H1 (cell line): Measurements from ENCODE around the gene PRDM15. TPM values are rescaled to one million over a fixed set of nuclear protein-coding genes. Genes with fewer than 3 reads are reported as not detected.

Experiments
- CTCF ChIA-PET: fragments of 300-600 bp; sonication (Branson Sonifier 250); formaldehyde crosslinking; loops from one replicate; lab custom pipeline; 2021; ENCODE audit not compliant: partially characterized antibody; lab: Charles Lee
- POLR2A ChIA-PET: fragments of 300-600 bp; sonication (Branson Sonifier 250); formaldehyde crosslinking; loops from one replicate; lab custom pipeline; 2021; ENCODE audit warnings: inconsistent platforms; ENCODE audit not compliant: partially characterized antibody; lab: Charles Lee
- DNase-seq, 2 experiments: peaks; one replicate each; pipeline versions ENCODE4 v3.0.0 to v3.0.0-alpha.2; 2010 to 2022; ENCODE audit warnings: low spot score in 2 of 2, low read depth in 1 of 2, mixed read lengths in 1 of 2
- FAIRE-seq: peaks from 2 replicates; lab custom pipeline; 2011; peaks lifted over from hg19 to GRCh38; lab: Jason Lieb, UNC
- H2AFZ ChIP-seq: 2 replicates; pipeline ENCODE4 v1.8.1; 2012; ENCODE audit warnings: low read length, inconsistent platforms
- H2AK5ac ChIP-seq: 2 replicates; pipeline ENCODE4 v1.6.1; 2013; ENCODE audit warnings: low read depth, low read length
- H2BK120ac ChIP-seq: replicated peaks from 2 replicates; pipeline ENCODE3; 2013; ENCODE audit warnings: low read depth, low read length, inconsistent platforms
- H2BK12ac ChIP-seq: 2 replicates; pipeline ENCODE4 v1.6.1; 2013; ENCODE audit warnings: low read depth, low read length
- H2BK15ac ChIP-seq: 2 replicates; pipeline ENCODE4 v1.6.1; 2013; ENCODE audit warnings: low read length
- H2BK20ac ChIP-seq: 2 replicates; pipeline ENCODE4 v1.6.1; 2013; ENCODE audit warnings: low read length
- H2BK5ac ChIP-seq: 2 replicates; pipeline ENCODE4 v1.6.1; 2013; ENCODE audit warnings: low read depth, low read length
- H3K14ac ChIP-seq: 2 replicates; pipeline ENCODE4 v1.6.1; 2013; ENCODE audit warnings: inconsistent platforms; ENCODE audit not compliant: insufficient read length
- H3K18ac ChIP-seq: 2 replicates; pipeline ENCODE4 v1.6.1; 2013; ENCODE audit warnings: low read length; ENCODE audit errors: extremely low read depth
- H3K23ac ChIP-seq: 2 replicates; pipeline ENCODE4 v1.6.1; 2013; ENCODE audit warnings: inconsistent platforms; ENCODE audit not compliant: insufficient read length
- H3K23me2 ChIP-seq: 2 replicates; pipeline ENCODE4 v1.6.1; 2013; ENCODE audit warnings: low read depth, low read length
- H3K27ac ChIP-seq: 2 replicates; pipeline ENCODE4 v1.6.1; 2011; ENCODE audit warnings: low read depth, low read length, inconsistent platforms
- H3K27me3 ChIP-seq, 4 experiments: replicated peaks in 1 of 4; 1 replicate in 1 of 4; 2 replicates in 3 of 4; pipeline versions ENCODE4 v1.6.1 to v1.8.1; 2011 to 2013; ENCODE audit warnings: low read length in 3 of 4, mild to moderate bottlenecking in 3 of 4, inconsistent platforms in 2 of 4, mixed read lengths in 2 of 4, moderate library complexity in 1 of 4; ENCODE audit not compliant: control insufficient read depth in 3 of 4, insufficient read depth in 3 of 4; ENCODE audit errors: extremely low read depth in 1 of 4
- H3K36me3 ChIP-seq, 4 experiments: 2 replicates each; pipeline versions ENCODE4 v1.6.1 to v1.8.1; 2011 to 2013; ENCODE audit warnings: mild to moderate bottlenecking in 4 of 4, low read length in 3 of 4, moderate library complexity in 2 of 4, control low read depth in 1 of 4, inconsistent platforms in 1 of 4; ENCODE audit not compliant: insufficient read depth in 4 of 4, control insufficient read depth in 2 of 4
- H3K4ac ChIP-seq: replicated peaks from 2 replicates; pipeline ENCODE3; 2013; ENCODE audit warnings: low read length, low read depth, mixed read lengths, inconsistent platforms; ENCODE audit not compliant: insufficient read length
- H3K4me1 ChIP-seq, 4 experiments: replicated peaks in 1 of 4; 1 replicate in 1 of 4; 2 replicates in 3 of 4; pipeline versions ENCODE4 v1.6.1 to v1.8.1; 2011 to 2013; ENCODE audit warnings: low read length in 3 of 4, inconsistent platforms in 2 of 4, mixed read lengths in 1 of 4; ENCODE audit not compliant: insufficient read depth in 4 of 4, control insufficient read depth in 3 of 4
- H3K4me2 ChIP-seq, 2 experiments: 2 replicates each; pipeline versions ENCODE4 v1.6.1 to v1.8.1; 2011 to 2013; ENCODE audit warnings: low read depth in 2 of 2, low read length in 2 of 2, control low read depth in 1 of 2, inconsistent platforms in 1 of 2, mild to moderate bottlenecking in 1 of 2; ENCODE audit not compliant: insufficient read depth in 1 of 2
- H3K4me3 ChIP-seq, 4 experiments: fragments of 200-600, 300-600 bp in 1 of 4; sonication (generic), shearing (Covaris generic), sonication (Bioruptor Twin) in 1 of 4; 2 replicates each; pipeline versions ENCODE4 v1.5.1 to v1.8.1; 2011 to 2016; ENCODE audit warnings: low read length in 4 of 4, low read depth in 3 of 4, control low read depth in 2 of 4, inconsistent platforms in 2 of 4, mild to moderate bottlenecking in 2 of 4, mixed read lengths in 1 of 4, moderate library complexity in 1 of 4; ENCODE audit not compliant: insufficient read depth in 2 of 4; ENCODE audit errors: extremely low read depth in 1 of 4
- H3K56ac ChIP-seq: replicated peaks from 2 replicates; pipeline ENCODE3; 2013; ENCODE audit warnings: low read depth, mild to moderate bottlenecking, mixed read lengths, low read length, inconsistent platforms; ENCODE audit not compliant: insufficient read length
- H3K79me1 ChIP-seq: 2 replicates; pipeline ENCODE4 v1.6.1; 2013; ENCODE audit warnings: low read depth, low read length, control low read depth
- H3K79me2 ChIP-seq, 2 experiments: 2 replicates each; pipeline versions ENCODE4 v1.6.1 to v1.8.1; 2012 to 2013; ENCODE audit warnings: low read length in 2 of 2, mild to moderate bottlenecking in 2 of 2, inconsistent platforms in 1 of 2; ENCODE audit not compliant: insufficient read depth in 2 of 2, control insufficient read depth in 1 of 2
- H3K9ac ChIP-seq, 4 experiments: replicated peaks in 1 of 4; 1 replicate in 1 of 4; 2 replicates in 3 of 4; pipeline versions ENCODE4 v1.6.1 to v1.8.1; 2011 to 2013; ENCODE audit warnings: low read depth in 3 of 4, low read length in 3 of 4, control low read depth in 2 of 4, mild to moderate bottlenecking in 2 of 4, moderate library complexity in 2 of 4, inconsistent platforms in 1 of 4; ENCODE audit errors: extremely low read depth in 1 of 4
- H3K9me3 ChIP-seq, 2 experiments: 2 replicates each; pipeline versions ENCODE4 v1.6.1 to v1.8.1; 2012 to 2013; ENCODE audit warnings: mild to moderate bottlenecking in 2 of 2, moderate library complexity in 2 of 2, control low read depth in 1 of 2, inconsistent platforms in 1 of 2, low read depth in 1 of 2, low read length in 1 of 2, mixed read lengths in 1 of 2; ENCODE audit not compliant: insufficient read depth in 2 of 2
- H4K20me1 ChIP-seq, 2 experiments: replicated peaks in 1 of 2; 2 replicates each; pipeline versions ENCODE3 to v1.8.1; 2011 to 2013; ENCODE audit warnings: inconsistent platforms in 2 of 2, low read length in 2 of 2, mild to moderate bottlenecking in 1 of 2; ENCODE audit not compliant: insufficient read depth in 2 of 2, control insufficient read depth in 1 of 2
- H4K5ac ChIP-seq: 2 replicates; pipeline ENCODE4 v1.6.1; 2013; ENCODE audit warnings: low read length, low read depth, mixed read lengths, inconsistent platforms; ENCODE audit not compliant: insufficient read length
- H4K8ac ChIP-seq: 2 replicates; pipeline ENCODE4 v1.8.0; 2013; ENCODE audit warnings: mild to moderate bottlenecking, moderate library complexity, low read length, inconsistent platforms; ENCODE audit not compliant: insufficient read depth; ENCODE audit errors: extremely low read depth
- H4K91ac ChIP-seq: replicated peaks from 2 replicates; pipeline ENCODE3; 2013; ENCODE audit warnings: low read length, mixed read lengths, inconsistent platforms; ENCODE audit not compliant: insufficient read length
- EZH2 ChIP-seq: fragments of 200-600 bp; sonication (generic); IDR thresholded peaks from 2 replicates; pipeline ENCODE4 v1.7.1; 2012; ENCODE audit warnings: low read depth, mild to moderate bottlenecking, moderate library complexity, low read length, inconsistent platforms; ENCODE audit not compliant: severe bottlenecking
- HDAC6 ChIP-seq: IDR thresholded peaks from one replicate; pipeline ENCODE4 v1.7.1; 2012; ENCODE audit warnings: low read depth, mild to moderate bottlenecking, inconsistent platforms, low read length, moderate library complexity
- JUND ChIP-seq: IDR thresholded peaks from 2 replicates; pipeline ENCODE4 v1.6.1; 2011; ENCODE audit warnings: mild to moderate bottlenecking, improper control_type of control experiment, low read length
- RXRA ChIP-seq: IDR thresholded peaks from 2 replicates; pipeline ENCODE4 v1.6.1; 2011; ENCODE audit warnings: low read depth, mild to moderate bottlenecking, low read length, moderate library complexity; ENCODE audit not compliant: insufficient read depth
- SIRT6 ChIP-seq: IDR thresholded peaks from one replicate; pipeline ENCODE4 v1.7.1; 2012; ENCODE audit warnings: low read length, inconsistent platforms
- SP1 ChIP-seq: IDR thresholded peaks from 2 replicates; pipeline ENCODE4 v1.6.1; 2011; ENCODE audit warnings: low read depth, low read length
- SRF ChIP-seq: IDR thresholded peaks from 2 replicates; pipeline ENCODE4 v1.6.1; 2011; ENCODE audit warnings: mild to moderate bottlenecking, low read depth, low read length, moderate library complexity
- SUZ12 ChIP-seq: fragments of 200-600 bp; sonication (generic); IDR thresholded peaks from 2 replicates; pipeline ENCODE4 v1.6.1; 2012; ENCODE audit warnings: mild to moderate bottlenecking, inconsistent platforms, low read length, moderate library complexity, mixed read lengths
- YY1 ChIP-seq: IDR thresholded peaks from 2 replicates; pipeline ENCODE4 v1.6.1; 2011; ENCODE audit warnings: low read depth, mild to moderate bottlenecking, low read length
- whole genome bisulfite sequencing, 2 experiments: shearing (Covaris generic) in 1 of 2; methylation state at CpG; one replicate each; pipeline versions ENCODE4 v1.1.6 to v1.1.7; 2013 to 2015; ENCODE audit warnings: low lambda C conversion rate in 2 of 2, mixed read lengths in 2 of 2, inconsistent platforms in 1 of 2, low coverage in 1 of 2, missing lambda C conversion rate in 1 of 2; ENCODE audit not compliant: insufficient replicate concordance in 2 of 2, insufficient coverage in 1 of 2, insufficient read length in 1 of 2; ENCODE audit errors: extremely low coverage in 1 of 2, missing lambda C conversion rate in 1 of 2; 5-methylcytosine and 5-hydroxymethylcytosine counted together
- polyA plus RNA-seq, 7 experiments: library from polyadenylated mRNA; depleted of rRNA in 3 of 7; stranded (reverse) in 5 of 7; unstranded in 2 of 7; fragments of >200 nt in 5 of 7; fragments of 200-250 nt in 2 of 7; gene quantifications; 1 replicate in 5 of 7; 2 replicates in 1 of 7; 4 replicates in 1 of 7; pipeline versions ENCODE4 v1.2.1 to v1.2.3, GENCODE V29; 2011 to 2013; ENCODE audit warnings: missing spikeins in 2 of 7, mixed read lengths in 2 of 7
- total RNA-seq: library from RNA; stranded (reverse); fragmentation: NEBNext Ultra II Directional; extraction: Animal tissue kit (Norgen Biotek cat#: 25700); gene quantifications from 2 replicates; pipeline ENCODE4 v1.2.1, GENCODE V29; 2021
- TF ChIP-seq, protein P1 (sequence below), 3 experiments: IDR thresholded peaks; 1 replicate in 2 of 3; 2 replicates in 1 of 3; pipeline versions ENCODE4 v1.5.1 to v1.6.1; 2011; ENCODE audit warnings: low read length in 3 of 3, mild to moderate bottlenecking in 3 of 3, inconsistent platforms in 2 of 3, low read depth in 1 of 3, moderate library complexity in 1 of 3; ENCODE audit not compliant: insufficient read depth in 1 of 3; ENCODE audit errors: control extremely low read depth in 1 of 3

PRDM15 gene
- total and polyA plus RNA-seq, 2 of the 8 experiments (the other 6 are each of a cell fraction or from before 2014, with no cell fraction given): 9.7 to 10.5 TPM

DNA sequence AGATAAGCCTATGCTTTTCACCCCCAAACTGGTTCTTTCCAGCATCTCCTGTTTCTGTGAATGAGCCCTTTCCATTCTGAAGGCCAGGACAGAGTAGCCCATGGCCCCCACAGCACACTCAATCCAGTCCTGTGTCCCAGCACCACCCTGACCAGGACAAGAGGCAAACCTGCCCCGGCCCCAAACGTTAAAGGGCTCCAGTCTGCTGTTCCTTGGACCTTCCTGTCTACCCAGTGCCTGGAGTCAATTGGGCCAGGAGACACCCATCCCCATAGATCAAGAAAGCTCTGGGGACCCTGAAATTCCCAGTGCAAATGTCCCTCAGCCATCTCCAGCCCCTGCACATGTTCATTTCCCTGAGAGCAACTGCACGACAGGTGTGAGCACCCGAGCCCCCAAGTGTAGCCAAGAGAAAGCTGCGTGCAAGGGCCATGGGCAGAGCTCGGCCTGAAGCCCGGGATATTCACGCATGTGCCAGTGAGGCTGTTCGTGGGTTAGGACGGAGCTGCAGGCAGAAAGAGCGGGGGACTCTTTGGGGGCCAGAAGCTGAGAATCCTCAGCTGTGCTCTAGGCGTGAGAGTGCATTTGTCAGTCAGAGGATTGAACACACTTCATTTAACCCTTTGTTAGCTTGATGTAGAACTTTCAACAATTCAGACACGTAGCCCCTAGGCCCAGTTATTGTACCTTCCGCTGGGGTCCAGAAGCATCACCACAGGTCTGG, 108.1 kb downstream of the PRDM15 start:
- CTCF ChIA-PET: interaction anchor here (1.0 to 7.0 kb wide), 9 partner anchors 8 to 346 kb away, joined by 3 to 71 read pairs (median 3); partner anchors contain the start of gene RIPK4
- peak overlapping the region; percentile 73 for H2BK120ac ChIP-seq
- no peak overlapping the region for H2BK5ac ChIP-seq
- POLR2A ChIA-PET: interaction anchor here (1.0 to 2.3 kb wide), 3 partner anchors 9 to 158 kb away, joined by 3 to 18 read pairs (median 4); no protein-coding TSS in a partner anchor
- no peak overlapping the region for H4K5ac ChIP-seq
- no peak overlapping the region for H3K18ac ChIP-seq
- DNase-seq: no peak
- no peaks in the 10 kb centered on the region for H3K9me3 ChIP-seq
- H3K9ac ChIP-seq: no peak overlapping the region
- no peaks in the 10 kb centered on the region for H3K36me3 ChIP-seq
- peak overlapping the region; percentile 54 for H4K91ac ChIP-seq
- peaks cover 13 to 61% (median 52%) of the 10 kb centered on the region in 4 experiments for H3K27me3 ChIP-seq
- H3K79me2 ChIP-seq: no peaks in the 10 kb centered on the region
- 82% methylated on average over 14 of the region's 14 CpGs; no CpG with 5 or more reads in 1 of the 2 experiments for WGBS, 2 experiments
- H2BK15ac ChIP-seq: no peak overlapping the region
- peaks cover 0 to 2% of the 10 kb centered on the region in 2 experiments for H4K20me1 ChIP-seq
- H3K4me3 ChIP-seq: no peak overlapping the region
- no peaks in the 10 kb centered on the region for H3K79me1 ChIP-seq
- H2BK12ac ChIP-seq: peak overlapping the region; percentile 55; the same call in 1 of the 2 replicates
- H2AK5ac ChIP-seq: no peak overlapping the region
- H2AFZ ChIP-seq: no peak overlapping the region
- no peak for FAIRE-seq
- H3K4me2 ChIP-seq: no peak overlapping the region
- H2BK20ac ChIP-seq: no peak overlapping the region
- H3K4ac ChIP-seq: no peak overlapping the region
- H3K14ac ChIP-seq: no peak overlapping the region
- no peak overlapping the region for H4K8ac ChIP-seq
- no peak overlapping the region for H3K27ac ChIP-seq
- no peak overlapping the region for H3K56ac ChIP-seq
- H3K23me2 ChIP-seq: peaks cover 14% of the 10 kb centered on the region
- H3K4me1 ChIP-seq: peaks cover 0 to 24% (median 12%) of the 10 kb centered on the region in 4 experiments; a peak in 6 of 7 replicates
- H3K23ac ChIP-seq: no peak overlapping the region
- TF ChIP-seq SRF (no peak), SUZ12 (no peak), EZH2 (no peak), SP1 (no peak), HDAC6 (no peak), YY1 (no peak), SIRT6 (no peak), JUND (no peak), RXRA (no peak)
- TF ChIP-seq, protein P1, sequence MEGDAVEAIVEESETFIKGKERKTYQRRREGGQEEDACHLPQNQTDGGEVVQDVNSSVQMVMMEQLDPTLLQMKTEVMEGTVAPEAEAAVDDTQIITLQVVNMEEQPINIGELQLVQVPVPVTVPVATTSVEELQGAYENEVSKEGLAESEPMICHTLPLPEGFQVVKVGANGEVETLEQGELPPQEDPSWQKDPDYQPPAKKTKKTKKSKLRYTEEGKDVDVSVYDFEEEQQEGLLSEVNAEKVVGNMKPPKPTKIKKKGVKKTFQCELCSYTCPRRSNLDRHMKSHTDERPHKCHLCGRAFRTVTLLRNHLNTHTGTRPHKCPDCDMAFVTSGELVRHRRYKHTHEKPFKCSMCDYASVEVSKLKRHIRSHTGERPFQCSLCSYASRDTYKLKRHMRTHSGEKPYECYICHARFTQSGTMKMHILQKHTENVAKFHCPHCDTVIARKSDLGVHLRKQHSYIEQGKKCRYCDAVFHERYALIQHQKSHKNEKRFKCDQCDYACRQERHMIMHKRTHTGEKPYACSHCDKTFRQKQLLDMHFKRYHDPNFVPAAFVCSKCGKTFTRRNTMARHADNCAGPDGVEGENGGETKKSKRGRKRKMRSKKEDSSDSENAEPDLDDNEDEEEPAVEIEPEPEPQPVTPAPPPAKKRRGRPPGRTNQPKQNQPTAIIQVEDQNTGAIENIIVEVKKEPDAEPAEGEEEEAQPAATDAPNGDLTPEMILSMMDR (IDR thresholded peaks at IDR 0.05; ENCODE audit: control extremely low read depth in 1 of 3, insufficient read depth in 1 of 3, low read depth in 1 of 3, low read length in 3 of 3): no peak
